Measurements from ENCODE around the gene FOXN4.

- no peak for TF ChIP-seq POLR2A (IDR thresholded peaks at IDR 0.05; ENCODE audit: extremely low read depth, insufficient read length)
- TF ChIP-seq CTCF (IDR thresholded peaks at IDR 0.05; ENCODE audit: low read depth, low read length) = no peak
- TF ChIP-seq MAX (IDR thresholded peaks at IDR 0.05; ENCODE audit: low read depth, low read length) = no peak
Measured at GRCh38 chr12:109263439-109263838, 45.6 kb downstream of the FOXN4 start.

Measured in NB4 (cell line).